SK-N-MC (cell line): ENCODE measurements around the gene EHD4.

Source experiments
- EZH2 ChIP-seq: fragments of 200-600 bp; sonication (generic); IDR thresholded peaks from one replicate; pipeline ENCODE4 v1.6.1; 2017; ENCODE audit warnings: antibody characterized with exemption
- POLR2AphosphoS5 ChIP-seq: IDR thresholded peaks from 2 replicates; pipeline ENCODE4 v1.6.1; 2012; ENCODE audit warnings: mild to moderate bottlenecking, low read depth, low read length, borderline replicate concordance

GRCh38 chr15:41847206-41847605 lies 125.2 kb downstream of the EHD4 start:
- no peak for TF ChIP-seq POLR2AphosphoS5
- no peak for TF ChIP-seq EZH2
